Gastroesophageal sphincter (tissue), 3 donors: ENCODE data around the gene MAN1A1.

ENCODE experiments used
- POLR2A ChIP-seq, 2 donors: fragments of 450-650 bp; IDR thresholded peaks; one replicate each; pipeline ENCODE4 v1.6.1; 2017; ENCODE audit warnings: antibody characterized with exemption in 2 of 2, mild to moderate bottlenecking in 2 of 2, moderate library complexity in 1 of 2
- POLR2AphosphoS5 ChIP-seq: sonication (generic); formaldehyde crosslinking; IDR thresholded peaks from one replicate; pipeline ENCODE4 v1.6.1; 2017; ENCODE audit warnings: antibody characterized with exemption
- TF ChIP-seq, protein P1 (sequence below), 4 experiments: fragments of 200-600 bp in 2 of 4; fragments of 450-650 bp in 2 of 4; sonication (generic) in 1 of 4; IDR thresholded peaks; one replicate each; pipeline ENCODE4 v1.5.1; 2017 to 2019; ENCODE audit warnings: antibody characterized with exemption in 4 of 4, mild to moderate bottlenecking in 2 of 4, moderate library complexity in 2 of 4

DNA sequence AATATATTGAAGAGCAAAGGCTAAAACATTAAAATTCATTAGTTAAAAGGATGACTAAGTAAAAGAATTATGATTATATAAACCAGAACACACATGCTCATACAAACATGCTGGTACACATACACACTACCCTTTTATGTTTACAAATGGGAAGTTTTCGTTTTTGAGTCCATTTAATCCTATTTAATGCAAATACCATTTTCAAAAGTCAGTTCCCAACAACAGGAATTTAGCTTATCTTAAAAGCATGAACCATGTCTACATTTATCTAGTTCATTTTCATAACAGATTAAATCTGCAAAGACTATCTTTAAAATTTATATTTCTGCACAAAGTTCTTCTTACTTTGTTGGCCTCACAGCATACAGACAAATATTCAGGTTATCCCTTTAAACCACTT, 42.5 kb downstream of the MAN1A1 start:
- TF ChIP-seq, protein P1, sequence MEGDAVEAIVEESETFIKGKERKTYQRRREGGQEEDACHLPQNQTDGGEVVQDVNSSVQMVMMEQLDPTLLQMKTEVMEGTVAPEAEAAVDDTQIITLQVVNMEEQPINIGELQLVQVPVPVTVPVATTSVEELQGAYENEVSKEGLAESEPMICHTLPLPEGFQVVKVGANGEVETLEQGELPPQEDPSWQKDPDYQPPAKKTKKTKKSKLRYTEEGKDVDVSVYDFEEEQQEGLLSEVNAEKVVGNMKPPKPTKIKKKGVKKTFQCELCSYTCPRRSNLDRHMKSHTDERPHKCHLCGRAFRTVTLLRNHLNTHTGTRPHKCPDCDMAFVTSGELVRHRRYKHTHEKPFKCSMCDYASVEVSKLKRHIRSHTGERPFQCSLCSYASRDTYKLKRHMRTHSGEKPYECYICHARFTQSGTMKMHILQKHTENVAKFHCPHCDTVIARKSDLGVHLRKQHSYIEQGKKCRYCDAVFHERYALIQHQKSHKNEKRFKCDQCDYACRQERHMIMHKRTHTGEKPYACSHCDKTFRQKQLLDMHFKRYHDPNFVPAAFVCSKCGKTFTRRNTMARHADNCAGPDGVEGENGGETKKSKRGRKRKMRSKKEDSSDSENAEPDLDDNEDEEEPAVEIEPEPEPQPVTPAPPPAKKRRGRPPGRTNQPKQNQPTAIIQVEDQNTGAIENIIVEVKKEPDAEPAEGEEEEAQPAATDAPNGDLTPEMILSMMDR (IDR thresholded peaks at IDR 0.05), result no peak
- TF ChIP-seq POLR2A (IDR thresholded peaks at IDR 0.05), result no peak
- no peak for TF ChIP-seq POLR2AphosphoS5
